ENCODE results near the gene DPYD.
"Not testable (repeated sequence)": the region's sequence is repeated elsewhere in the genome, so short reads cannot be mapped to it uniquely, and the experiment has no call there.

DPYD gene

GRCh38 chr1:97349794-97350193 is 571.0 kb downstream of the DPYD start:
- DNase-seq = not testable (repeated sequence)

- DNase-seq = no peak
These were observed 572.1 kb downstream of the DPYD start for GRCh38 chr1:97348599-97349265.

- no peak for DNase-seq
These were observed 579.9 kb downstream of the DPYD start for GRCh38 chr1:97340951-97341350.

- DNase-seq = no peak
These were observed 582.5 kb downstream of the DPYD start for GRCh38 chr1:97338347-97338746.

GRCh38 chr1:97337250-97338030 is 583.4 kb downstream of the DPYD start:
- no peak for DNase-seq

GRCh38 chr1:97334454-97334853 is 586.4 kb downstream of the DPYD start:
- DNase-seq = no peak

GRCh38 chr1:97332716-97333115 is 588.1 kb downstream of the DPYD start:
- DNase-seq = no peak

GRCh38 chr1:97331165-97331564 is 589.7 kb downstream of the DPYD start:
- no peak for DNase-seq

- DNase-seq = no peak
These were observed 606.1 kb downstream of the DPYD start for GRCh38 chr1:97314685-97315084.

- no peak for DNase-seq
These were observed 612.7 kb downstream of the DPYD start for GRCh38 chr1:97308131-97308530.

GRCh38 chr1:97307568-97307967 is 613.3 kb downstream of the DPYD start:
- no peak for DNase-seq

GRCh38 chr1:97307151-97307550 is 613.7 kb downstream of the DPYD start:
- DNase-seq = no peak

GRCh38 chr1:97306504-97306903 is 614.3 kb downstream of the DPYD start:
- no peak for DNase-seq

- DNase-seq = no peak
These were observed 616.5 kb downstream of the DPYD start for GRCh38 chr1:97304366-97304765.

GRCh38 chr1:97298966-97299365 is 621.9 kb downstream of the DPYD start:
- no peak for DNase-seq

- no peak for DNase-seq
These were observed 623.2 kb downstream of the DPYD start for GRCh38 chr1:97297611-97298010.

- DNase-seq = no peak
These were observed 638.9 kb downstream of the DPYD start for GRCh38 chr1:97281962-97282361.

- no peak for DNase-seq
These were observed 642.8 kb downstream of the DPYD start for GRCh38 chr1:97277891-97278654.

- DNase-seq = no peak
These were observed 648.7 kb downstream of the DPYD start for GRCh38 chr1:97271916-97272788.

- DNase-seq = no peak
These were observed 650.1 kb downstream of the DPYD start for GRCh38 chr1:97270508-97271307.

- no peak for DNase-seq
These were observed 655.2 kb downstream of the DPYD start for GRCh38 chr1:97265630-97266029.

- no peak for DNase-seq
These were observed 658.0 kb downstream of the DPYD start for GRCh38 chr1:97262842-97263241.
